ENCODE measurements around the gene GNAL.
"Not testable (repeated sequence)": the region's sequence is repeated elsewhere in the genome, so short reads cannot be mapped to it uniquely, and the experiment has no call there.

Gene GNAL

GRCh38 chr18:11672846-11673454 is 16.1 kb upstream of the GNAL start:
- Histone ChIP-seq H3K9me3 (ENCODE audit: low read depth, low read length) (no peaks in the 10 kb centered on the region), H3K27ac (no peak overlapping the region), H3K9ac (ENCODE audit: insufficient read length) (no peak overlapping the region), H3K4me3 (no peak overlapping the region), H3K36me3 (ENCODE audit: insufficient read depth, low read length) (no peaks in the 10 kb centered on the region)
- no peak for DNase-seq (ENCODE audit: low read depth, low spot score)
- TF ChIP-seq FOXP2 (optimal IDR thresholded peaks at IDR 0.05; ENCODE audit: control extremely low read depth, extremely low read length, insufficient read depth) (no peak), EZH2 (IDR thresholded peaks at IDR 0.05) (no peak), POLR2AphosphoS5 (IDR thresholded peaks at IDR 0.05; ENCODE audit: borderline replicate concordance, low read depth, low read length) (no peak)

GRCh38 chr18:11673560-11673959 is 15.5 kb upstream of the GNAL start:
- H3K9me3 ChIP-seq (ENCODE audit: low read depth, low read length): no peaks in the 10 kb centered on the region
- no peak overlapping the region for H3K27ac ChIP-seq
- TF ChIP-seq POLR2AphosphoS5 (IDR thresholded peaks at IDR 0.05; ENCODE audit: borderline replicate concordance, low read depth, low read length) (no peak), FOXP2 (optimal IDR thresholded peaks at IDR 0.05; ENCODE audit: control extremely low read depth, extremely low read length, insufficient read depth) (no peak), EZH2 (IDR thresholded peaks at IDR 0.05) (no peak)
- no peak for DNase-seq (ENCODE audit: low read depth, low spot score)
- H3K4me3 ChIP-seq: no peak overlapping the region
- H3K9ac ChIP-seq (ENCODE audit: insufficient read length): no peak overlapping the region
- no peaks in the 10 kb centered on the region for H3K36me3 ChIP-seq (ENCODE audit: insufficient read depth, low read length)

- Histone ChIP-seq H3K36me3 (ENCODE audit: insufficient read depth, low read length) (no peaks in the 10 kb centered on the region), H3K9me3 (ENCODE audit: low read depth, low read length) (no peaks in the 10 kb centered on the region), H3K4me3 (no peak overlapping the region), H3K27ac (no peak overlapping the region), H3K9ac (ENCODE audit: insufficient read length) (no peak overlapping the region)
- no peak for DNase-seq (ENCODE audit: low read depth, low spot score)
- no peak for TF ChIP-seq POLR2AphosphoS5 (IDR thresholded peaks at IDR 0.05; ENCODE audit: borderline replicate concordance, low read depth, low read length)
- no peak for TF ChIP-seq FOXP2 (optimal IDR thresholded peaks at IDR 0.05; ENCODE audit: control extremely low read depth, extremely low read length, insufficient read depth)
- no peak for TF ChIP-seq EZH2 (IDR thresholded peaks at IDR 0.05)
These were observed 14.9 kb upstream of the GNAL start for GRCh38 chr18:11674119-11674518.

- Histone ChIP-seq H3K9me3 (ENCODE audit: low read depth, low read length) (no peaks in the 10 kb centered on the region), H3K9ac (ENCODE audit: insufficient read length) (no peak overlapping the region), H3K36me3 (ENCODE audit: insufficient read depth, low read length) (no peaks in the 10 kb centered on the region), H3K4me3 (no peak overlapping the region), H3K27ac (no peak overlapping the region)
- DNase-seq (ENCODE audit: low read depth, low spot score): no peak
- TF ChIP-seq FOXP2 (optimal IDR thresholded peaks at IDR 0.05; ENCODE audit: control extremely low read depth, extremely low read length, insufficient read depth): no peak
- TF ChIP-seq POLR2AphosphoS5 (IDR thresholded peaks at IDR 0.05; ENCODE audit: borderline replicate concordance, low read depth, low read length): no peak
- TF ChIP-seq EZH2 (IDR thresholded peaks at IDR 0.05): no peak
These were observed 12.7 kb upstream of the GNAL start for GRCh38 chr18:11676386-11676785.

- Histone ChIP-seq H3K9ac (ENCODE audit: insufficient read length) (no peak overlapping the region), H3K4me3 (no peak overlapping the region), H3K36me3 (ENCODE audit: insufficient read depth, low read length) (no peaks in the 10 kb centered on the region), H3K27ac (no peak overlapping the region), H3K9me3 (ENCODE audit: low read depth, low read length) (no peaks in the 10 kb centered on the region)
- TF ChIP-seq EZH2 (IDR thresholded peaks at IDR 0.05): no peak
- no peak for TF ChIP-seq FOXP2 (optimal IDR thresholded peaks at IDR 0.05; ENCODE audit: control extremely low read depth, extremely low read length, insufficient read depth)
- TF ChIP-seq POLR2AphosphoS5 (IDR thresholded peaks at IDR 0.05; ENCODE audit: borderline replicate concordance, low read depth, low read length): no peak
- DNase-seq (ENCODE audit: low read depth, low spot score): no peak
These were observed 12.2 kb upstream of the GNAL start for GRCh38 chr18:11676867-11677266.

- H3K27ac ChIP-seq: no peak overlapping the region
- no peak for TF ChIP-seq FOXP2 (optimal IDR thresholded peaks at IDR 0.05; ENCODE audit: control extremely low read depth, extremely low read length, insufficient read depth)
- no peak for TF ChIP-seq POLR2AphosphoS5 (IDR thresholded peaks at IDR 0.05; ENCODE audit: borderline replicate concordance, low read depth, low read length)
- no peak for TF ChIP-seq EZH2 (IDR thresholded peaks at IDR 0.05)
- H3K9ac ChIP-seq (ENCODE audit: insufficient read length): no peak overlapping the region
- H3K4me3 ChIP-seq: no peak overlapping the region
- no peaks in the 10 kb centered on the region for H3K36me3 ChIP-seq (ENCODE audit: insufficient read depth, low read length)
- no peaks in the 10 kb centered on the region for H3K9me3 ChIP-seq (ENCODE audit: low read depth, low read length)
- no peak for DNase-seq (ENCODE audit: low read depth, low spot score)
These were observed 10.9 kb upstream of the GNAL start for GRCh38 chr18:11678211-11678610.

GRCh38 chr18:11689669-11690565 is 853 bp downstream of the GNAL start:
- Histone ChIP-seq H3K36me3 (ENCODE audit: insufficient read depth, low read length) (no peaks in the 10 kb centered on the region), H3K4me3 (peak overlapping the region; percentile 85), H3K9ac (ENCODE audit: insufficient read length) (no peak overlapping the region), H3K27ac (no peak overlapping the region), H3K9me3 (ENCODE audit: low read depth, low read length) (no peaks in the 10 kb centered on the region)
- TF ChIP-seq FOXP2 (optimal IDR thresholded peaks at IDR 0.05; ENCODE audit: control extremely low read depth, extremely low read length, insufficient read depth) (no peak), EZH2 (IDR thresholded peaks at IDR 0.05) (no peak), POLR2AphosphoS5 (IDR thresholded peaks at IDR 0.05; ENCODE audit: borderline replicate concordance, low read depth, low read length) (no peak)
- peak; percentile 8 for DNase-seq (ENCODE audit: low read depth, low spot score)

GRCh38 chr18:11690660-11691059 is 1.6 kb downstream of the GNAL start:
- H3K9ac ChIP-seq (ENCODE audit: insufficient read length); H3K4me3 ChIP-seq; H3K36me3 ChIP-seq (ENCODE audit: insufficient read depth, low read length); DNase-seq (ENCODE audit: low read depth, low spot score); H3K9me3 ChIP-seq (ENCODE audit: low read depth, low read length); H3K27ac ChIP-seq: not testable (repeated sequence)
